Left renal cortex interstitium (tissue), 4 donors: ENCODE results near the gene AEN. TPM values are rescaled to one million over a fixed set of nuclear protein-coding genes. Genes with fewer than 3 reads are reported as not detected.

Source experiments
- DNase-seq, 4 donors: peaks; one replicate each; pipeline ENCODE4 v3.0.0-alpha.2; 2013; ENCODE audit warnings: low read depth in 4 of 4, low spot score in 2 of 4, missing footprints in 1 of 4
- polyA plus RNA-seq, 4 donors: library from polyadenylated mRNA; unstranded; fragments of 120-200 nt; gene quantifications; one replicate each; pipeline ENCODE4 v1.2.1, GENCODE V29; 2013; ENCODE audit not compliant: insufficient read length in 4 of 4

AEN gene
- polyA plus RNA-seq, 4 donors = 6.0 to 8.1 (median 6.9) TPM

DNA sequence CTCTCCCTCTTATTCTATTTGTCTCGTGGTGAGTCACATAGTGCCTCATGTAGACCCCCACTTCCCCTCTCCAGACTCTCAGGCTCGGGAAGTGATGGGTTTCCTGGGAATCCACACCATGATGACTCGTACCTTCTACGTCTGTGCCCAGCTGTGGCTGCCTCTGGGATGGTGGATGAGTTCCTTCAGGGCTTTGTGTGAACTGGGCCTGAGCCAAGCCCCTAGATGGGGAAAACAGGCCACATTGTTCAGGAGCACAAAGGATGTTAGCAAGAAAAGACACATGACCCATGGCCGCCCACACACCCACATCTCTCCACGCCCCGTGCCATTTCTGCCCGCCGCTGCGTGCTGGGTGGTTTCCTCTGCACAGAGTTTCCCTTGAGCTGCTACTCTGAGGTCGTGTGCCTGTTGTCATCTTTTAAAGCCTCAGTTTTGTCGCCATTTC is 28.2 kb downstream of the AEN start:
- no peak for DNase-seq

- no peak for DNase-seq
Measured at GRCh38 chr15:88649753-88650551, 28.8 kb downstream of the AEN start.

- no peak for DNase-seq
Measured at GRCh38 chr15:88650556-88650955, 29.4 kb downstream of the AEN start.

- DNase-seq = peak in 1 of 4 donors; percentile 46
Measured at GRCh38 chr15:88651136-88651732, 30.1 kb downstream of the AEN start.

DNA sequence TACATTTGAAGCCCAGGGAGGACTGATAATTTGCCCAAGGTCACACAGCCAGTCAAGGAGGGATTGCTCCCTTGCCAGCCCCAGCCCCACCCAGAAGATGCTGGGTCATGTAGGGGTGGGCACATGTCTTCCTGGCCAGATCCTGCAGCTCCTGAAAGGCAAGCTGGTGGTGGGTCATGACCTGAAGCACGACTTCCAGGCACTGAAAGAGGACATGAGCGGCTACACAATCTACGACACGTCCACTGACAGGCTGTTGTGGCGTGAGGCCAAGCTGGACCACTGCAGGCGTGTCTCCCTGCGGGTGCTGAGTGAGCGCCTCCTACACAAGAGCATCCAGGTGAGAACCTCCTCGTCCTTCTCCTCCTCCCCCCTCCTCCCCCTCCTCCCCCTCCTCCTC is 30.8 kb downstream of the AEN start:
- no peak for DNase-seq

GRCh38 chr15:88652456-88653199 is 31.5 kb downstream of the AEN start:
- DNase-seq = no peak

- DNase-seq = no peak
Measured at GRCh38 chr15:88653200-88654064, 32.3 kb downstream of the AEN start.

GRCh38 chr15:88654430-88655102 is 33.4 kb downstream of the AEN start:
- no peak for DNase-seq

DNA sequence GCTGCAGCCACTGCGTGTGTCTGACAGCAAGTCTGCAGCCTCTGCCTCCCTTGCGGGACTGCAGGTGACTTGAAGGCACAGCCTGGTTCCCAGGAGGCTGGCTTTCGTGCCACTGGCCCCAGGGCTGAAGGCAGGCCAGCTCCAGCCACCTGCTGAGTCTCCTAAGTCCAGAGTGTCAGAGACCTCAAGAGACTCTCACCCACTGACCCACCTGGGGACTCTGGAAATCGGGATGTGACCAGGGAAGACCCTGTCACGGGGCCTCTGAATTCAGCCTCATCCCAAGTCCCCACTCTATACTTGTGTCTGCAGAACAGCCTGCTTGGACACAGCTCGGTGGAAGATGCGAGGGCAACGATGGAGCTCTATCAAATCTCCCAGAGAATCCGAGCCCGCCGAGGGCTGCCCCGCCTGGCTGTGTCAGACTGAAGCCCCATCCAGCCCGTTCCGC is 34.0 kb downstream of the AEN start:
- DNase-seq = no peak

DNA sequence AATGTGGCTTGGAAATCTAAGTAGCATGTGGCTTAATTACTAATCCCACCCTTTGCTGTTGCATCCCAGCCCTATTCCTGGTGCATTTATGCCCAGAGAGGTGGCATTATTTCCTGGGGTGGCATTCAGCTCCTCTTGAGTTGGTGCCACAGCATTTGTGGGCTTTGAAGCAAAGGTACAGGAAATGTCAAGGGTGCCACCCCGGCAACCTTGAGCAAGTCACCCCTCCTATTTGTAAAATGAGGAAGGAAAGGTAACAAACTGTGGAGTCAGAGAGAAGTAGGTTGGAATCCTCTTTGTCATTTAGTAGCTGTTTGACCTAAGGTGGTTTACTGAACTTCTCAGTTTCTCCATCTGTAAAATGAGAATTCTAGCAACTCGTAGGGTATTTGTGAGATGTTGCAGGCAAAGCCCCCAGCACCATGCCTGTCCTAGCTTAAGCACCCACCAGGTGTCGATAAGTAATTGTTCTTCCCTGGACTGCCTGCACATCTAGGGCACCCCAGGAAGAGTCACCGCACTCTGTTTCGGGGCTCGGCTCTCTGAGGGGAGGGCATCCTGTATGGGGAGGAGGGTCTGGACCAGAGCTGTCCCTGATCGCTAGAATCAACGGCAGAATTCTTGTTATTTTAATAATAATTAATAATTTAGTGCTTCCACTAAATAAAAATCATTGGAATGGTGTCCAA is 34.8 kb downstream of the AEN start:
- DNase-seq = no peak

- no peak for DNase-seq
Measured at GRCh38 chr15:88656760-88657221, 35.7 kb downstream of the AEN start.

GRCh38 chr15:88657326-88658069 is 36.4 kb downstream of the AEN start:
- no peak for DNase-seq

DNA sequence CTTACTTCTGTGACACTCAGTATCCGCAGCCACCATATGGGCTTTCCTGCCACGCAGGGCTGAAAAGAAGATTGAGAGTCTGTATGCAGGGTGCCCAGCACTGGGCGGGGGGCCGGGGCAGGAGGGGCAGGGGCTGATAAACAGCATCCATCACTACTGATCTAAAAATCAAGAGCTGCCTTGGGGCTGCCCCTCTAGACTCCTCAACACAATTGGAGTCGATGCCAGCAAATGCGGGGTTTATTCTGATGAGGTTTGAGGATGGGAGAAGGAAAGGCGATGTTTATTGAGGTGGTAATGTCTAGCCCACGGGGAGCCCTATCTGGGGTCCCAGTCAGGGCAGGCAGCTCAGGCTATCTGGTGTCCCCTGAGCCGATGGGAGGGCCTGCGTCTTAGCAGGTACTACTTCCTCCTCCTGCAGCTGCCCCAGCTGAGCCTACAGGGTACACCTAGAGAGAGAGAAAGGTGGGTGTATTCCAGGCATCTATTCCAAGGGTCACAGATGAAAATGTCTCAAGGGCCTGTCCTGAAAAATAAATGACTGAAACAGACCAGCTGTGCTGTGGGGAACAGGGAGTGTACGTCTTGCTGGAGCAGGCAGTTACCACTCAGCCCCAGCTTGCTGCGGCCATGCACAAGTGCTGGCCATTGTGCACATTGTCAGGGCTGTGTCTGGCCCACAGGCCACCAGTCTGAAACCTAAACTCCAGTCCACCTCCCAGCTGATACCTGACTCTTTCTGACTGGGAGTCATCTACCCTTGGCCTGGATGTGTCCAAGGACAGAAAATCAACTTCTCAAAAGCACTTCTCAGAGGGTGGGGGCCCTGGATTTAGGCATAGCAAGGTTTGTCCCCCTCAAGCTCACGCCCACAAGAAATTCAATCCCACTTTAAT is 37.2 kb downstream of the AEN start:
- no peak for DNase-seq

GRCh38 chr15:88658972-88659931 is 38.1 kb downstream of the AEN start:
- no peak for DNase-seq

- DNase-seq = no peak
Measured at GRCh38 chr15:88661041-88661700, 40.0 kb downstream of the AEN start.
